GM12875 (cell line): ENCODE data around the gene MTERF4.

Experiments
- H3K4me3 ChIP-seq: one replicate; pipeline ENCODE4 v1.5.1; 2011; ENCODE audit warnings: low read depth, low read length, control low read depth
- CTCF ChIP-seq: IDR thresholded peaks from 2 replicates; pipeline ENCODE4 v1.5.1; 2011; ENCODE audit warnings: low read depth, mild to moderate bottlenecking, control low read depth, inconsistent platforms, low read length, moderate library complexity, borderline replicate concordance; ENCODE audit not compliant: insufficient read depth

MTERF4 gene

GRCh38 chr2:241080405-241081189, 21.5 kb downstream of the MTERF4 start:
- H3K4me3 ChIP-seq = no peak overlapping the region
- no peak for TF ChIP-seq CTCF

- H3K4me3 ChIP-seq = no peak overlapping the region
- no peak for TF ChIP-seq CTCF
Observed at GRCh38 chr2:241074901-241075540, 27.1 kb downstream of the MTERF4 start.

GRCh38 chr2:241074065-241074818, 27.8 kb downstream of the MTERF4 start:
- TF ChIP-seq CTCF = no peak
- H3K4me3 ChIP-seq = no peak overlapping the region

GRCh38 chr2:241073166-241074064, 28.7 kb downstream of the MTERF4 start:
- no peak for TF ChIP-seq CTCF
- no peak overlapping the region for H3K4me3 ChIP-seq

- TF ChIP-seq CTCF = no peak
- no peak overlapping the region for H3K4me3 ChIP-seq
Observed at GRCh38 chr2:241072553-241073165, 29.4 kb downstream of the MTERF4 start.

- H3K4me3 ChIP-seq = no peak overlapping the region
- TF ChIP-seq CTCF = no peak
Observed at GRCh38 chr2:241072151-241072550, 29.9 kb downstream of the MTERF4 start.
